ENCODE measurements around the gene ODF4.

DNA sequence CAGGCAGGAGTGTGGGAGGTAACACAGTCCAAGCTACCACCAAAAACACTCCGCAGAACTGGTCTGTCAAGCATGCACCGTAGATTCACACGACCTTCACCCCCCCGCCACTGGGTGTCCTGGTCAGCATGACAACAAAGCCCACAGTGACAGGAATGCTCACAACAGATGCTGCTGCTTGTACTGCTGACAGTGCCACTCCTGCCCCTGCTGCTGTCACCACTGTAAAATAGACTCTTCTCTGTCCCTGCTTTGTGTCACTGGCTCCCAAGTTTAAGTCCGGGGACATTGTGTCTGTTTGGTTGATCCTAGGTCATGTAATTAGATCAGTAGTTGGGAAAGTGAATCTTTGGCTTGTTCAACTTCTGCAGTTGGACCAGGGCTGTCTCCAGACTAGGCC, 7.0 kb upstream of the ODF4 start:
- TF ChIP-seq CTCF (IDR thresholded peaks at IDR 0.05) (no peak), EZH2phosphoT487 (IDR thresholded peaks at IDR 0.05; ENCODE audit: borderline replicate concordance, low read depth) (no peak), MEF2A (IDR thresholded peaks at IDR 0.05; ENCODE audit: borderline replicate concordance, low read depth) (no peak), POLR2AphosphoS5 (IDR thresholded peaks at IDR 0.05; ENCODE audit: low read depth, low read length) (no peak), NRF1 (IDR thresholded peaks at IDR 0.05; ENCODE audit: low read depth, low read length) (no peak), EP300 (IDR thresholded peaks at IDR 0.05; ENCODE audit: borderline replicate concordance in 1 of 2, low read depth in 1 of 2, low read length in 1 of 2) (no peak), REST (IDR thresholded peaks at IDR 0.05; ENCODE audit: low read depth, low read length) (no peak), RFX5 (IDR thresholded peaks at IDR 0.05; ENCODE audit: low read length) (no peak), YY1 (IDR thresholded peaks at IDR 0.05; ENCODE audit: low read depth) (no peak), JUND (IDR thresholded peaks at IDR 0.05) (no peak), RAD21 (IDR thresholded peaks at IDR 0.05; ENCODE audit: low read length) (no peak), TEAD4 (IDR thresholded peaks at IDR 0.05; ENCODE audit: borderline replicate concordance, insufficient read depth) (no peak), TCF12 (IDR thresholded peaks at IDR 0.05) (no peak)
